ENCODE results near the gene SEMA4D.

Gene SEMA4D

DNA sequence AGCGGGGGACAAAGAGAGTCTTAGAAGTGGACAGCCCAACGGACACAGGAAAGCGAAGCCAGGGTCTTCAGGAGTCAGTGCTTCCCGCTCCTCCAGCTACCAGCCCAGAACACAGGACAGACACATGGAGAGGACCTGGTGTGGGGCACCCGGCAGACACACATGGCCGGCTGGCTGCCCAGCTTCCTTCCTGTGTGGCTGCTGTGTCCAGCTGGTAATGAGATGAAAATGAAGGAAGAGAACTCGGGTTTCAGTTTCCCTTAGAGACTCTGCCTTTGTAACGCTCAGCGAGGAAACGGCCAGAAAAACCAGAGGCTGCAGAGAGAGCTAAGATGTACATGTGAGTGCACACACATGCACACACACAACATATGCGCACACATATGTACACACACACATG is 92.1 kb downstream of the SEMA4D start:
- DNase-seq: no peak

DNA sequence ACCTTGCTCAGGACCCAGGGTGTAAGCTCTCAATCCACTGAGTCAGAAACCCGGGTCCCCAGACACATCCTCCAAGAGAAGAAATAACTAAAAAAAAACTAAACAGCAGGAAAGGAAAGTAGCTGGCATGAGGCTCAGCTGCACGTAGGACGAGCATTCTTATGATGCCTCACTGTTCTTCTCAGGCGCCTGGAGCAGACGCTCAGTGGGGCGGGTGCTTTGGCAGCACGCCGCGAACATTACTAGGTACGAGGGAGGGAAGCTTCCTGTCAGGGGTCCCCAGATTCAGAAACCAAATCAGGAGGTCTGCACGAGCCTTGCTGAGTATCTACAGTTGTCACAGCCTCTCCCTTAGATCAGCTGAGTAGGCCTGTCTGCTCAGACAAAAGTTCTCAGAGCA is 93.8 kb downstream of the SEMA4D start:
- DNase-seq: no peak

DNA sequence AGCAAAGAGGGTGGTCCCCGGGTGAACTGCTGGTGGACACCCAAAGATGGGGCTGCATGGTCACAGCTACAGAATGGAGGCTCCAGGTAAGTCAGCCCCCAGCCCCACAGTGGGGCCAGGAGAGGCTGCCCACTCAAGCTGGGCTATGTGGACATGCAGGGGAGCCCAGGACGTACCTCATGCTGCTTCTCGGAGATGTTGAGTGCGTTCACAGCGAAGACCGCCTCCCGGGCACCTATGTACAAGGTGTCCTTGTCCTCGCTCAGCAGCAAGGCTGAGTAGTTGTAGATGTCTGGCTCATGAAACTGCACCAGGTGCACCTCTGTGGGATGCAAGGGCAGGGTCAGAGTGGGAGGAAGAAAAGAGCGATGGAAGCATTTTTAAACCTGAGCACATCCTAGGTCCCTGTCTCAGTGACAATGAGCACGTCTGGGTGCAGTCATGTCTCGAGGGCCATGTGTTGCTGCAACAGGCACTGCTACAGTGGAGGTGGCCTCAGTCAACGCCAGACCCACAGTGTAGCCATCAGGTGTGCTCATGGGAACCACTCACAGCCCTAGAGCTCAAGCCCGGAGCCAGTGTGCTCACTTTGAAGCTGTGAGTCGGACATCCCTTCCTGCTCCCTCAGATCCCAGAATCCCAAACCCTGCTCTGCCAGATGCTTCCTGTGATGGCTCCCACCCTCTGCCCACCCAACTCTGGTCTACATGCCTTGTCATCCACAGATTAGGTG is 95.1 kb downstream of the SEMA4D start:
- DNase-seq: no peak

DNA sequence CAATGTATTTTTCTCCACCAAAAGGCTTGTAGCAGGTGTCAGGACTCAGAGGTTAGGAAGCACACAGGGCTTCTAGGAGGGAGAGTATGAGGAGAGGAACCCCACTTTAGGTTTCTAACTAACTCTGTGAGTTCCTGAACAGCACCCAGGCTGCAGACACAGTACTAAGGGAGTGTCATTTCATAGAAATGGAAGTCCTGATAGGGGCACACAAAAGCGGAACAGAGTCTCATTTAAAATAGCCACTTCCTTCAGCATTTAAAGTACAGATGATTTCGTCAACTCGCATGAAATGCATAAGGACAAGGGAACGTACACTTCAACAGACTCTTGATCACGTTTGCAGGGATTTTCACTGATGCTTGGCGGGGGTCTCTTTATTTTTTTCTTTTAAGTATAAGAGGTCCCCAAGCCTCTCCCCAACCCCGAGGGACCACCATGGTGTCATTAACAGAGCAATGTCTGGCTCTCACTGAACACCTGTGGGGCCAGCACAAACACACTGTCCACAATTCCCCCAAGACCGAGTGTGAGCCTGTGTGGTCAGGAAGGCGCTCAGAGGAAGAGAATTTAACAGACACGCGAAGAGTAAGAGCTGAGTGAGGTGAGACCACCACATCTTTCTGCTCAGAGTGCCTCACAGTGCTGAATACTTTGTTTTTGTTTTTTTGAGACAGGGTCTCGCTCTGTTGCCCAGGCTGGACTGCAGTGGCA is 97.4 kb downstream of the SEMA4D start:
- no peak for DNase-seq

DNA sequence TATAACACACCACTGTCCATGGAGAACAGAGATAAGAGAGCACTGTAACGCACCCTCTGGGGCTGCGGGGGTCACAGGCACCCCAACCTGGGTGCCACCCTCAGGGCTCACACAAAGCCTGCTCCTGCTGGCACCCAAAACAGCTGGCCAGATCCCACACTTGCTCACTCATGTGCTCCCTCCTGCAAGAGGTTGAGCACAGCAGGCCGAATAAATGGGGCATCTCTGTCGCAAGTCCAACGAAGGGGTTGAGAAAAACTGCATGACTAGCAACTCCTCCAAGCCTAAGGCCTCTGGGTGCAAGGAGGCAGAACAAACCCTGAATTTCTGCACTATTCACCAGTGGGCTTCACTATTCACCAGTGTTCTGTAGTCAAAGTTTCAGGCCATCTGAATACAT is 99.3 kb downstream of the SEMA4D start:
- no peak for DNase-seq

DNA sequence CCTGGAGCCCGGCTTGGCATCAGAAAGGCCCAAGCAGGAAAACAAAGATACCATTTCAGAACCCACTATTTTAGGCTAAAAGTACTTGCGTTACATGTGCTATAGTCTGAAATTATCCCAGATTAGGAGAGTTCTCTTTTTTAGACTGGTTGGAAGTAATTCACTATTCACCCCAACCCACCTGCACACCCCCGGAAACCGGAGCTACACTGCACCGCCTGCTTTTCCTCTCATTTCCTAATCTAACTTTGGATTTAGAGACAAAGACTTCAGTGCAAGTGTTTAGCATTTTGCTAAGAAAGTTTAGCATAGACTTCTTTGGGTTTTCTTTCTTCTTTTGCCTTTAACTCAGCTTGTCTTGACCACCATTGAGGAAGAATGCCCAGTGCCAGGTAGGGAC is 100.4 kb downstream of the SEMA4D start:
- no peak for DNase-seq

DNA sequence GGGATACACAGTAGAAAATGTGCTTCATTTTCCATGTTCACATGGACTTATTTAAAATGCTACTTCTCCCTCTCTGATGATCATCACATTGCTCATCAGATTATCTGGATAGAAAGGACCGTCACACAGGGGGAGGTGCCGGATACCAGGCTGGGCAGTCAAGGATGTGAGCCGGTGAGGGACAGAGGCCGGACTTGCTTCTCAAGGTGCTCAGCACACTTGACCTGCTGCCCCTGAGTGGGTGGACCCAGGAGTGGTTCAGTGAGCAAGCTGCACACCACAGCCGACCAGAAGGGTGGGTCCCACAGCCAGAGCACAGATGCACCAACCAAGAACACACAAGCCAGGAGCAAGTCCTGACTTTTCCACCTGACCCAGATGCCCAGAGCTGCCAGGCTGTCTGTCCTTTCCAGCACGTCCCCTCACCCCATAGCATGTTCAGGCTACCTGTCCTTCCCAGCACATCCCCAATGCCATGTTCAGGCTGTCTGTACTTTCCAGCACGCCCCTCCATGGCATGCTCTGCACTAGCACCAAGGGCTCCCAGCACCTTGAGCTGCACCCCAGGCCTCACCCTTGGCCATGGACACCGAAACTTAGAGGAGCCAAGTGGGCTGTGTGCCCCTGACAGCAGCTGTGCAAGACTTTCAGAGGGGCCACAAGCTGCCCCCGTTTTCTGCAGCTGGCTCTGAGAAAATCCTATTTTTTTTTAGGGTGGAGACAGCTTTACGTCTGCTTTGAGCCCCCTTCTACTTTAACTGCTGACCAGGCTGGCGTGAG is 101.8 kb downstream of the SEMA4D start:
- no peak for DNase-seq

DNA sequence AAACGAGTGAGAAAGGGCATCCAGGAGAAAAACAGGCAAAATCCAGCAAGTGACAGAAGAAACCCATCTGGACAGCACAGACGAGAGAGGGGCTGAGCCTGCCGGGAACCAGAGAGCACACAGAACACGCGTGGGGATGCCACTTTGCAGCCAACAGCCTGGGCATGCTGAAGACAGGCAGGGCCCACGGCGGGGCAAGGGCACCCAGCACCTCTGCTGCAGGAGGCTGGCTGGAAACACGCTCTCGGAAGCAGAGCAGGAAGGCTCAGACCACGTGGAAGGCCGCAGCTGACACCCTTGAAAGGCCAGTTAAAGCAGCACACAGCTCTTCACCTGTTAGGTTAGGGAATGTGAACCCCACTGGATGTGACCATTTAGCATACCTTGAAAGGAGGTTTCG is 103.5 kb downstream of the SEMA4D start:
- DNase-seq: no peak

DNA sequence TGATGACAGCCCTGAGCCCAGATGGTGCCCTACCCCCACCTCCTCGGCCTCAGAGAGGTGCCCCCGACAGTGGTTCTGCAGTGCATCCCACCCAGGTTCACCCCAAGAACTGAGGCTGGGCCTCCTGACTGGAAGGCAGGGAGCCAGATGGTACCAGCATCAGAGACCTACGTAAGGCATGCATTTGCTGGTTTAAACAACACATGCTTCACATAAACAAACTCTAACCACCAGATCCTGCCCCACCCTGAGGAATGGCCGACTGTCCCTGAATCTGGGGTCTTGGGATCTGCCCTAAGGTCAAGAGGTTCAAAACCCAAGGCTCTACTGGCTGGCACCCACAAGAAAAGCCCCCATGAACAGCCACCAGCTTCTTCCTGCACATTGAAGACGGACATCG is 106.3 kb downstream of the SEMA4D start:
- DNase-seq: no peak

DNA sequence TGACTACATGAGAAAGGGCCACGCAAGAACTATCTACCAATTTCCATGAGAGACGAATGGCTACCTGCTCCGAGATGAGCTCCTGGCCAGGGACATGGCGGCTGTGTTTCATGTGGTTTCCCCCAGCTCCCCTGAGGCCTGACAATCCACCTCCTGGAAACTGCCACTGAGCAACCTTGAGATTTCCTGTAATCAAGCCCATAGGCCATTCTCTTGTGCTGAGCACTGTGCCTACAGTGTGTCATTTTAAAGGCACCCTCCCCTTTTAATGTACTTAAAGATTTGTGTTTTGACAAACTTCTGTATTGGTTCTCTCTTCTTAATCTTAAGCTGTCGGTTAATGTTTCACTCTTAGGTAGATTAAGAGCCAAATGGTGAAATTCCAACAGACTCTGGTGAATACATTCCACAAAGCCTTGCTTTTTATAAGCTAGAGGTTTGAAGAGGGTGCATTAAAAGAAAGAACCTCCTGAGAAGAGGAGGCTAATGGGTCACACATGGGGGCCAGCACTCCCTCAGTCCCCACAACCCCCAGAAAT is 107.3 kb downstream of the SEMA4D start:
- no peak for DNase-seq

DNA sequence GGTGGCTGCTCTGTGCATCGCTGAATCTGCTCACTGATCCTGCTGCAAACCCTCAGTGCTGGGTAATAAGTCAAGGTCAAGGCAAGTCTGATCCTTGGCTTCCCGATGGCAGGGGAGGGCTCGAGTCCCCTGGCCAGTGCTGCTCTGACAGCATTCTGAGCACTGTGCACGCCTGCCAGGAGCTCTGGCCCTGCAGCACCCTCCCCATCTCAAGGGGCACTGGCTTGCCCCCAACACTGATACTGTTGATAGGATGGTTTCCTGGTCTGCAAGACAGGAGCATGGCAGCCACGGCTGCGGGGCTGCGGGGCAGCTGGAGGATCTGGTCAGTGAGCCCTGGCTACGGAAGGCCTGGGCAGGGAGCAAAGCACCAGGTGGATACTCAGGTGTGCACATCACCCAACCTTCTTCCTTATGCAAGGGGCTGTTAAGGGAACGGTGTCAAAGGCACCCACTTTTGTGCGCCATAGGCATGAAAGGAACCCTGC is 107.8 kb downstream of the SEMA4D start:
- no peak for DNase-seq

DNA sequence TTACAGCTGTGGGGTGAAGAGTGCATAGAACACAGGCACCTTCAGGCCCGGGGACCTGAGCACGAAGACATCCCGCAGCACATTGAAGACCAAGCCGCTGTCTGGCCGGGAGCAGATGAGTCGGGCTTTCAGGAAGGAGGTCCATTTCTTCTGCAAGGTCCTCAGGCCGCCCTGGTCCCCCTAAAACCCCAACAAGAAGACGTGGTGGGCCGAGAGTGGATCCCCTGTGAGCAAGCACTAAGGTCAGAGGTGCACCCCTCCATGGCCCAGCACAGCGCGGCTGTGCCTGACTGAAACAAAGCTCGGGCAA is 109.1 kb downstream of the SEMA4D start:
- no peak for DNase-seq

DNA sequence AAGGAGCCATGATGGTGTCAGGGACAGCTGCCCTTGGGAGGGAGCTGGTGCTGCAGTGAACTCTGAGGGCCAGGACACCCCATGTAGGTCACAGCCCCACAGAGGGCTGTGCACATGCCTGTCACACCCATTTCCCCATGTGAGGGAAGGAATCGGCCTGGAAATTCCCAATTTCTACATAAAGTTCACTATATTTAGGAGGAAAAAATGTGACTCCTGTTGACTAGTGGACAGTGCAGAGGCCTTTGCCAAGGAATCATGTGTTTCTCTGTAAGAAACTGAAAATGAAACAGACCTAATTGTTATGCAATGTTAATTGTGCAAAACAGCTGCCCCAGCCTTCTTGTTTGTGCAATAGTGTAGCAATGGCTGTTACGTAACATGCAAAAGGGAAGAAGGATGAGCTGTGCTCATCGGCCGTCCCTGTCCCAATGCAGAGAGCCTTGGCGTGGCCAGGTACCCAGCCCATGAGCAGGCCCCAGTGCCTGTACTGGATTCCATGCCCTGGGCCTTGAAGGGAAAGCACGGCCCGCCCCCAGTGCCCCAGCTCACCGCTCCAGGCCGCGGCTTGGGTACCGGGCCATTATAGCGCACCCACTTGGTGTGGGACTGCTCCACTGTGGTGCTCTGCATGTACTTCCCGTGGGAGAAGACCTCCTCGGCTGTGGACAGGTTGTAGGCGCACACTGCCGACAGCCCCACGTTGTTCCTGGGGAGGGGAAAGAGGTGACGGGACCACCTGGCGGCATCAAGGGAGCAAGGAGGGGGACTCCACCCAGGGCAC is 109.6 kb downstream of the SEMA4D start:
- DNase-seq: no peak

DNA sequence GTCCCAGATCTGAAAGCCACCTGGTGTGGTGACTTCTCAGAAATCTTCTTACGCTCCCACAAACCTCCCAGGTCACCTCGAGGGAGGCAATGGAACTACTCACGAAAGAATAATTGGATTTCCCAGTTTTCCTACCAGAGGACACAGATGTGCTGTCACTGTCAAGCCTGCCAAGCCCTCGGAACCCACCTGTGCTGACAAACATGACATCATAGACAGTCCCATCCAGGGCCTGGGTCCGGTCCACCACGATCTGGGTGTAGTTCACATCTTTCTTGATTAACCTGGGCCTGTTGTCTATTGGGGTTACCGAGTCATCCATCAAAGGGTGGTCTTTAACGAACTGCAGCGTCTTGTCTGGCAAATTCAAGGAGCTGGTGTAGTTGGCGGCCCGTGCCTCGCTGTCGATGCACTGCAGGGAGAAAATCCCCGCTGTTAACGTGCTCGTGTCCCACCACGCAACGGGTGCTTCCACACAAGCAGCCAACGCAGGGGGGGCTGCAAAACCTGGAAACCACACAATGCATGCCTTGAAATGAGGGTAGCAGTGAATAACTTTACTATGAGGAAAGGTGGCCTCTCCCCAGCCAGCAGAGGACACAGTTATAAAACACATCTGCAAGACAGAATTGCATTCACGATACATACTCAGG is 110.6 kb downstream of the SEMA4D start:
- DNase-seq: no peak

DNA sequence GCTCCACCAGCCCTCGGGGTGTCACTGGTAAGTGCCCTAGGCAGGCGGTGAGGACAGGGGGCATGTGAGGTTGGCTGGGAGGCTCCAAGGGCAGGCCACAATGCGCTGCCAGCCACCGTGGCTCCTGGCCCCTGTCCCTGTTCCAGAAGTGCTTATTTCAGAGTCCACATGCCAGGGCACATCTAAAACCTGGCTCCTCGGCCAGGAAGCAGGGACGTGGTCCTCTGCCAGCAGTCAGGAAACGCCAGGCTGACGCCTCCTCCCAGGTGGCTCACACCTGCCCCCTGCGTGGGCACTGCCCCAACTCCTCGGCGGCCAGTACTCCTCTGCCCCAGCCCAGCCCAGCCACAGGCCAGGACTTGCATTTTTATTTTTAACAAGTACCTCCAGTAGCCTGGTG is 111.1 kb downstream of the SEMA4D start:
- DNase-seq: no peak

DNA sequence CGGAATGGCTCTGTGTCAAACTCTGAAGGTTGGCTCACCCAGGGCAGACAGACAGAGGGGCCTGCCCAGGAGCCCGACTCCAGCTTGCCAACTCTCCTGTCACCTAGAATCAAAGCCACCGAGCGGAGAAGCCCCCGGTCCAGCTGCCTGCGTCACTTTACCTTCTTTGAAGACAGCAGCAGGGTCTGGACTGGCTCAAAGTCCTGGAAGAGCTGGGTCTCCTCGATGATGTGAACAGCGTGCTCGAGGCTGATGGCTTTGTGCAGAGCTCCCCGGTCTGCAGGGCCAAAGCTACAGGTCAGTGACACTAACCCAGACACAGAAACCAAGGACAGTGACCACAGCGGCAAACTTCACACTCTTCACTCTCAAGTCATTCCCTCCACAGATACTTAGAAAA is 111.7 kb downstream of the SEMA4D start:
- DNase-seq: no peak

DNA sequence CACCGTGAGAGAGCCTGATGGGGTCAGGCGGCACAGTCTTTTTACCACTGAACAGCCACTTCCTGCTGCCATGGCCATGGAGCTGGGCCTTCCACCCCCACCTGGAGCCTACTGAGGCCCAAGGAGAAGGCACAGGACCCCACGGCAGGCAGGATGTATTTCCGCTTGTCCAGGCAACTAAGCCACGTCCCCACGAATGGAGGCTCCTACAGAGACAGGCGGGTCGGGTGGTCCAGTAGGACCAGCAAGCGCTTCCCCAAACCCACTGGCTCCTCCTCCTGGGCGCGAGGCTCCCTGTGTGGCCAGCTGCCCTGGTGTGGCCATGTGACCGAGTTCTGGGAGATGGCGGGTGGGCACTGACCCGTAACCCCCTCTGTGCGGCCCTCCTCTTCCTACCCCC is 113.1 kb downstream of the SEMA4D start:
- DNase-seq: no peak

DNA sequence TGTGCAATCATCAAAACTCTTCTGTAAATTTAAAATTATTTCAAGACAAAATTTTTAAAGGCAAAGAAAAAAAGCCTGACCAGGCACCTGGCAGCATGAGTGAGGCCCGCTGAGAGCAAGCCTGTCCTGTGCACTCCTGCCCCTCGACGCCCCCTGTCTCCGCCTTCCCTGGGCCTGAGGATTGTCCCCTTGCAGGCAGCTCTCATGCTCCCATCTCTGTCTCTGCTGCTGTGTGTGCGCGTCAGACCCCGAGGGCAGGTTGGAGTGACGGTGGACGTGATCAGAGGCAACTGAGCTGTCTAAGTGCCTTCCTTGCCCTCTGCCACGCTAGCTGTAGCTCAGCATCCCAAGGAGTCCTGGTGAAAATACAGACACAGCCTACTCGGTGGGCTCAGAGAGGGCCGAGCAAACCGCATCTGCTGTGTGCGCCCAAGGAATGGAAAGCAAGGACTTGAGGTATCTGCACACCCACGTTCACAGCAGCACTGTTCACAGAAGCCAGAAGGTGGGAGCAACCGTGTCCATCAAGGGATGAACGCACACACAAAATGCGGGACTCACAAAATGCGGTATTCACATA is 114.1 kb downstream of the SEMA4D start:
- DNase-seq: no peak

DNA sequence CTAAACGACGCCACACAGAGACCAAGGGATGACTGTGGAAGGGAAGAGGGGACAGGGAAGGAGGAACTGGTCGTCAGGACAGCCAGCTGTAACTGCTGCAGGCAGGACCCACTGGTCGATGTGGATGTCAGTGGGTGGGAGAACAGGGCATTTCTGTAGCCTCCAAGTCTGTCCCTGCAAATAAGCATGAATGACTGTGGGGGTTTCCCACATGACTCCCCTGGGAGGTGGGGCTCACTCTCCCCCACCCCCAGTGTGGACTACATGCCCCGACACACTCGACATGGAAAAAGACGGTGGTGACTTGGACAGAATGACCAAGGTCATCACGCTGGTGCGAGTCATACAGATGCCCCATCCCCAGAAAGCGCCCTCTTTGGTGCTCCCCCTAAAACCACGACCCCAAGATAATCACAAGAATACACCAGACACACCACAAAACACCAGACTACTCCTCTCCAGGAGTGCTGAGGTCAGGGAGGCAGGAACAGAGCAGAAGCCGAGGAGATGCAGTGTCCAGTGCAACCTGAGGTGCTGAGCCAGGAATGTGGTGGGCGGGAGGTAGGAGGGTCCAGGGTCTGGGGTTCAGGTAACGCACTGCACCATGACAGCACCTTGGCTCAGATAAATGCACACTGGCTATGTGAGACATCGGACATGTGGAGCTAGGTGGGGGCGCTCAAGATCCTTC is 114.7 kb downstream of the SEMA4D start:
- DNase-seq: no peak

DNA sequence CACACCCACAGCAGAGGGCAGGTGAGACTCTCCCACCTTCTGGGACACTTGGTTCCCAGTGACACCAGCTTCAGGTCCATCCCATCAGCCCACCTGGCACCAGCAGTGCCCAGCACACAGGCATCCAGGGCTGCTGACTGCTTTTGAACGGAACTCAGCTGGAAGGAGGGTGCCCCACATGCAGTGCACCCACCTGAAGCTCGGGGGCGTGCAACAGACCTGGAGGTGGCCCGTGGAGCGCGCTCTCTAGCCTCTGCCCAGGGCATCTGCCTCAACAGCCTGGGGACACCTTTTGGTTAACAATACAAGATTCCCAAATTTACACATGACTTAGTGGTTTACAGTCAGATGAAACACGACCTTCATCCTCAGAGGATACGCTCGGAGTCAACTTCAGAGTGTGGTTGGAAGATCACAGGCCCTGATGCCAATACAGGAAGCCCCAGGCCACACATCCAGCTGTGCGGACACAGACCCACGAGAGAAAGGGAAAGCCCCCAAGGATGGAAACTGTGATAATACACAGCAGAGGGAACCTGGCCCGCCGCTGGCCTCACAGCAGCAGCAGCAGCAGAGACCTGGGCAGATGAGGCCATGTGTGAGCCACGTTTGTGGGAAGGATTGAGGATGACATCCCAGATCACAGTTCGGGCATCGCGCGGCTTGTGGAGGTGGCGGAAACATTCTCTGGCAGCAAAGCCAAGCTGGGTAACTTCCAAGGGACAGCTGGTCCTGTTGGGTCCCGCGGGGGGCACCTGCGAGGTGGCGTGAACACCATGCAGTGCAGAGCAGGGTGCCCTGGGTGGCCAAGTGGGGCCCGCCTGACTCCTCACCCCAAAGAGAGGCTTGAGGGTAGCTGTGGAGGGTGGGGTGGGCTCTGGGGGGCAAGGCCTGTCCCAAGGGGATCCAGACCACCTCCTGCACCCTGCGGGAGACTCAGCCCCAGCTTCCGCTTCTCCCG is 115.6 kb downstream of the SEMA4D start:
- DNase-seq: no peak

All from stimulated activated CD8-positive, alpha-beta memory T cell treated with anti-CD3 and anti-CD28 coated beads, Interleukin-4, amount 100 ng/mL, for 48 hours (primary cell).